IMR-90 (cell line): ENCODE results near the gene PRKCH.

Experiments used
- CTCF ChIP-seq: conservative IDR thresholded peaks from 2 replicates; pipeline ENCODE4 v1.5.1; 2012; ENCODE audit warnings: mild to moderate bottlenecking, low read depth, low read length, improper control_type of control experiment
- NFE2L2 ChIP-seq: fragments of 150-350 bp; IDR thresholded peaks from 2 replicates; pipeline ENCODE4 v1.6.1; 2016; ENCODE audit warnings: low read depth, mild to moderate bottlenecking, low read length
- RCOR1 ChIP-seq: IDR thresholded peaks from 2 replicates; pipeline ENCODE4 v1.6.1; 2012; ENCODE audit warnings: mild to moderate bottlenecking, low read length, improper control_type of control experiment; ENCODE audit not compliant: insufficient replicate concordance
- RFX5 ChIP-seq: IDR thresholded peaks from 2 replicates; pipeline ENCODE4 v1.8.0; 2012; ENCODE audit warnings: low read depth, mild to moderate bottlenecking, low read length, moderate library complexity

- TF ChIP-seq CTCF (no peak), RCOR1 (no peak), NFE2L2 (no peak), RFX5 (no peak)
Observed at GRCh38 chr14:61563880-61564617, 242.7 kb downstream of the PRKCH start.
